Liver (tissue), 9 donors: ENCODE measurements around the gene SPOCK2. TPM values are rescaled to one million over a fixed set of nuclear protein-coding genes. Genes with fewer than 3 reads are reported as not detected.

Source experiments
- DNase-seq: peaks from one replicate; pipeline ENCODE4 v3.0.0-alpha.2; 2017; ENCODE audit warnings: low spot score
- H3K27ac ChIP-seq, 2 donors: one replicate each; pipeline ENCODE4 v1.7.0; 2013; ENCODE audit warnings: inconsistent platforms in 2 of 2, low read length in 2 of 2, control low read depth in 1 of 2, low read depth in 1 of 2, mild to moderate bottlenecking in 1 of 2
- H3K27me3 ChIP-seq, 4 donors: one replicate each; pipeline versions ENCODE4 v1.6.1 to v1.7.0; 2013; ENCODE audit warnings: low read length in 3 of 4, inconsistent platforms in 1 of 4, mild to moderate bottlenecking in 1 of 4, moderate library complexity in 1 of 4; ENCODE audit not compliant: control insufficient read depth in 4 of 4, insufficient read depth in 4 of 4
- H3K36me3 ChIP-seq, 4 donors: one replicate each; pipeline versions ENCODE4 v1.6.1 to v1.7.0; 2013; ENCODE audit warnings: low read length in 3 of 4, mild to moderate bottlenecking in 3 of 4, low read depth in 1 of 4, moderate library complexity in 1 of 4; ENCODE audit not compliant: control insufficient read depth in 4 of 4, insufficient read depth in 3 of 4
- H3K4me1 ChIP-seq, 4 donors: one replicate each; pipeline versions ENCODE4 v1.6.1 to v1.7.0; 2013; ENCODE audit warnings: low read length in 3 of 4, mild to moderate bottlenecking in 3 of 4, moderate library complexity in 1 of 4; ENCODE audit not compliant: control insufficient read depth in 4 of 4, insufficient read depth in 4 of 4
- H3K4me3 ChIP-seq, 3 donors: one replicate each; pipeline versions ENCODE4 v1.6.1 to v1.7.0; 2013; ENCODE audit warnings: low read length in 3 of 3, control low read depth in 1 of 3, low read depth in 1 of 3, mild to moderate bottlenecking in 1 of 3
- H3K9ac ChIP-seq, 2 donors: one replicate each; pipeline ENCODE4 v1.7.0; 2013; ENCODE audit warnings: low read length in 2 of 2, mild to moderate bottlenecking in 2 of 2, moderate library complexity in 2 of 2, control low read depth in 1 of 2, low read depth in 1 of 2
- H3K9me3 ChIP-seq, 4 donors: one replicate each; pipeline versions ENCODE4 v1.6.1 to v1.7.0; 2013; ENCODE audit warnings: low read length in 3 of 4; ENCODE audit not compliant: control insufficient read depth in 4 of 4
- CTCF ChIP-seq: fragments of 150-350 bp; IDR thresholded peaks from 2 replicates; pipeline ENCODE4 v1.5.1; 2017; ENCODE audit warnings: improper control_type of control experiment, low read depth, low read length; ENCODE audit not compliant: missing input control
- EGR1 ChIP-seq, 2 donors: IDR thresholded peaks; 2 replicates each; pipeline ENCODE4 v1.6.1; 2016 to 2018; ENCODE audit warnings: antibody characterized with exemption in 2 of 2, low read depth in 2 of 2
- FOXA1 ChIP-seq: IDR thresholded peaks from 2 replicates; pipeline ENCODE4 v1.6.1; 2016; ENCODE audit warnings: antibody characterized with exemption
- FOXA2 ChIP-seq: IDR thresholded peaks from 2 replicates; pipeline ENCODE4 v1.6.1; 2016; ENCODE audit warnings: antibody characterized with exemption
- GABPA ChIP-seq, 2 donors: IDR thresholded peaks in 1 of 2; conservative IDR thresholded peaks in 1 of 2; 2 replicates each; pipeline ENCODE4 v1.6.1; 2016; ENCODE audit warnings: antibody characterized with exemption in 2 of 2, mild to moderate bottlenecking in 1 of 2, moderate library complexity in 1 of 2
- HNF4A ChIP-seq, 2 donors: conservative IDR thresholded peaks; 2 replicates each; pipeline ENCODE4 v1.6.1; 2016; ENCODE audit warnings: antibody characterized with exemption in 2 of 2, mild to moderate bottlenecking in 2 of 2
- JUND ChIP-seq, 2 donors: IDR thresholded peaks; 2 replicates each; pipeline ENCODE4 v1.6.1; 2016; ENCODE audit warnings: antibody characterized with exemption in 2 of 2
- RAD21 ChIP-seq, 2 donors: IDR thresholded peaks; 2 replicates each; pipeline ENCODE4 v1.6.1; 2016; ENCODE audit warnings: antibody characterized with exemption in 2 of 2, mild to moderate bottlenecking in 2 of 2
- SP1 ChIP-seq: IDR thresholded peaks from 2 replicates; pipeline ENCODE4 v1.6.1; 2018; ENCODE audit warnings: antibody characterized with exemption, mild to moderate bottlenecking
- ZBTB33 ChIP-seq: IDR thresholded peaks from 2 replicates; pipeline ENCODE4 v1.6.1; 2016; ENCODE audit warnings: antibody characterized with exemption
- WGBS: extraction: QIAGEN DNeasy Blood & Tissue Kit; methylation state at CpG from one replicate; pipeline ENCODE4 v1.1.7; 2013; 5-methylcytosine and 5-hydroxymethylcytosine counted together
- polyA plus RNA-seq, 2 donors: library from polyadenylated mRNA; stranded (reverse) in 1 of 2; unstranded in 1 of 2; fragments of 200-250 nt in 1 of 2; fragments of >200 nt in 1 of 2; fragmentation: Nextera tagmentation in 1 of 2; extraction: Ambion mirVana in 1 of 2; gene quantifications; one replicate each; pipeline versions ENCODE4 v1.2.1 to v1.2.3, GENCODE V29; 2013 to 2015
- total RNA-seq, 2 donors: library from RNA; depleted of rRNA; stranded (reverse); fragments of >200 nt; gene quantifications; one replicate each; pipeline ENCODE4 v1.2.3, GENCODE V29; 2014
- TF ChIP-seq, protein P1 (sequence below): IDR thresholded peaks from 2 replicates; pipeline ENCODE4 v1.6.1; 2016; ENCODE audit warnings: antibody characterized with exemption, mild to moderate bottlenecking
- TF ChIP-seq, protein P2 (sequence below): IDR thresholded peaks from 2 replicates; pipeline ENCODE4 v1.6.1; 2016; ENCODE audit warnings: antibody characterized with exemption
- donor health status: healthy.
- donor health status: healthy.
- donor health status: healthy.
- donor health status: healthy.
- donor health status: healthy.

SPOCK2 gene
- total and polyA plus RNA-seq, 4 donors, result 0.36 to 1.7 (median 0.64) TPM

DNA sequence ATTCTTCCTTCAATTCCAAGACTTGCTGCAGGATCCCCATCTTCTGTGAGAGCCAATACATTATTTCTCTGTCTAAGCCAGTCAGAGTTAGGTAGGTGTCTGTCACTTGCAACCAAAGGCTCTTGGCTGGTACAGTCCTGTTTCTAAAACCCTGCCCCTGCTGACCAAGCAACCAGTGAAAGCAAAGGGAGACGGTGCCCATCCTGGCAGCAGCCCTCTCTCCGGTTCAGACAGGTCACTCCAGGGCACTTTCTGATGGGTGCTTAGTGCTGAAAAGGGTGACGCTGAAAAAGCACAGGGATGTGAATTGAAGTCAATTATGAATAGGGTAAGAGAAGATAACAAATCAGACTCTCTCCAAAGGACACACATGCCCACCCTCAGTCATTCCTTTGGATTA lies 37.5 kb downstream of the SPOCK2 start:
- TF ChIP-seq JUND (IDR thresholded peaks at IDR 0.05) (no peak), FOXA2 (no peak), GABPA (IDR thresholded peaks at IDR 0.05 in 1 of 2, conservative IDR thresholded peaks at IDR 0.05 in 1 of 2) (no peak), FOXA1 (no peak)
- TF ChIP-seq, protein P1, sequence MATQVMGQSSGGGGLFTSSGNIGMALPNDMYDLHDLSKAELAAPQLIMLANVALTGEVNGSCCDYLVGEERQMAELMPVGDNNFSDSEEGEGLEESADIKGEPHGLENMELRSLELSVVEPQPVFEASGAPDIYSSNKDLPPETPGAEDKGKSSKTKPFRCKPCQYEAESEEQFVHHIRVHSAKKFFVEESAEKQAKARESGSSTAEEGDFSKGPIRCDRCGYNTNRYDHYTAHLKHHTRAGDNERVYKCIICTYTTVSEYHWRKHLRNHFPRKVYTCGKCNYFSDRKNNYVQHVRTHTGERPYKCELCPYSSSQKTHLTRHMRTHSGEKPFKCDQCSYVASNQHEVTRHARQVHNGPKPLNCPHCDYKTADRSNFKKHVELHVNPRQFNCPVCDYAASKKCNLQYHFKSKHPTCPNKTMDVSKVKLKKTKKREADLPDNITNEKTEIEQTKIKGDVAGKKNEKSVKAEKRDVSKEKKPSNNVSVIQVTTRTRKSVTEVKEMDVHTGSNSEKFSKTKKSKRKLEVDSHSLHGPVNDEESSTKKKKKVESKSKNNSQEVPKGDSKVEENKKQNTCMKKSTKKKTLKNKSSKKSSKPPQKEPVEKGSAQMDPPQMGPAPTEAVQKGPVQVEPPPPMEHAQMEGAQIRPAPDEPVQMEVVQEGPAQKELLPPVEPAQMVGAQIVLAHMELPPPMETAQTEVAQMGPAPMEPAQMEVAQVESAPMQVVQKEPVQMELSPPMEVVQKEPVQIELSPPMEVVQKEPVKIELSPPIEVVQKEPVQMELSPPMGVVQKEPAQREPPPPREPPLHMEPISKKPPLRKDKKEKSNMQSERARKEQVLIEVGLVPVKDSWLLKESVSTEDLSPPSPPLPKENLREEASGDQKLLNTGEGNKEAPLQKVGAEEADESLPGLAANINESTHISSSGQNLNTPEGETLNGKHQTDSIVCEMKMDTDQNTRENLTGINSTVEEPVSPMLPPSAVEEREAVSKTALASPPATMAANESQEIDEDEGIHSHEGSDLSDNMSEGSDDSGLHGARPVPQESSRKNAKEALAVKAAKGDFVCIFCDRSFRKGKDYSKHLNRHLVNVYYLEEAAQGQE, result no peak
- Histone ChIP-seq H3K4me3 (no peak overlapping the region), H3K27ac (no peak overlapping the region), H3K9ac (no peak overlapping the region), H3K4me1 (no peaks in the 10 kb centered on the region), H3K36me3 (no peaks in the 10 kb centered on the region), H3K9me3 (no peaks in the 10 kb centered on the region), H3K27me3 (no peaks in the 10 kb centered on the region)
- 31% methylated on average over 3 of the region's 3 CpGs for WGBS
- no peak for DNase-seq

DNA sequence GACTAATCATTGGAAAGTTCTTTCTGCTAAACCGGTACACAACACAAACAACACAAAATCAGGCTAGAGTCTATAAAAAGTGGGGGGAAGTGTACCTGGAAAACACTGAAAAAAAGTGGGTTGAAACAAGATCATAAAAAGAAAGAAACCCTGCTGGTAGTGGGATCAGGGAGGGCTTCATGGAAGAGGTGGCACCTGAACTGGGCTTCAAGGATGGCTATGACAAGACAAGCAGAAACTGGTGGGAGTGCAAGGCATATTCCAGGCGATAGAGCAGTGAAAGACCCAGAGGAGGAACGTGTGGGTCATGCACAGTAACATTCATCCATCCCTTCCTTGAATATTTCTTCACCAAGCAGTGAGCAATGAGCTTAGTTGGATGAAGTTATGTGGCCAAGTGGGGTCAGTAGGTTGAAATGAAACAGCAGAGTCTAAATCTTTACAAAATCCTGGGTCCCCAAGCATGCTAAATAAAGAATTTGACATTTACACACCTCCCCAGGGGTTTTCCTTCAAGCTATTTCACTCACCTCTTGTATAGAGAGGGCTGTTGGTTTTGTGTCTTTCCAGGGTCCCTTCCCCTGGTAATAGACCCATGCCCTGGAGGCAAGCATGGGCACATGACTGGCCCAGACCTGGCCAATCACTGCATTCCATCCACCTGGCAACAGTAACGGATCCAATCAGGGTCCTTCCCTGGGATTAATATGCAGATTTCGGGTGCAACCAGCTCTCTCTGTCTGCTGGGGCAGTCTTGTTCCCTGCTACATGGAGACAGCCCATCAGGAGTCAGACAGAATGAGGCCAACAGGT lies 38.2 kb downstream of the SPOCK2 start:
- Histone ChIP-seq H3K36me3 (no peaks in the 10 kb centered on the region), H3K27ac (no peak overlapping the region), H3K4me1 (no peaks in the 10 kb centered on the region), H3K9ac (no peak overlapping the region), H3K9me3 (no peaks in the 10 kb centered on the region), H3K27me3 (no peaks in the 10 kb centered on the region), H3K4me3 (no peak overlapping the region)
- DNase-seq, result no peak
- TF ChIP-seq CTCF, result no peak
- TF ChIP-seq ZBTB33, result no peak
- TF ChIP-seq EGR1 (IDR thresholded peaks at IDR 0.05; ENCODE audit: low read depth in 2 of 2), result no peak
- no peak for TF ChIP-seq RAD21 (IDR thresholded peaks at IDR 0.05)
- TF ChIP-seq JUND (IDR thresholded peaks at IDR 0.05), result no peak
- TF ChIP-seq, protein P2, sequence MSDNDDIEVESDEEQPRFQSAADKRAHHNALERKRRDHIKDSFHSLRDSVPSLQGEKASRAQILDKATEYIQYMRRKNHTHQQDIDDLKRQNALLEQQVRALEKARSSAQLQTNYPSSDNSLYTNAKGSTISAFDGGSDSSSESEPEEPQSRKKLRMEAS, result no peak
- no peak for TF ChIP-seq SP1
- no peak for TF ChIP-seq HNF4A (conservative IDR thresholded peaks at IDR 0.05)
- WGBS, result 88% methylated on average over 5 of the region's 5 CpGs
